HFFc6 (cell line): ENCODE data around the gene MEGF8. TPM values are rescaled to one million over a fixed set of nuclear protein-coding genes. Genes with fewer than 3 reads are reported as not detected.

Experiments
- DNase-seq: peaks from one replicate; pipeline ENCODE4 v3.0.0-alpha.2; 2018
- H3K27ac Mint-ChIP-seq: 2 replicates; pipeline ENCODE4 v1.8.0; 2020; ENCODE audit warnings: mild to moderate bottlenecking, mixed read lengths
- H3K27me3 Mint-ChIP-seq: 2 replicates; pipeline ENCODE4 v1.8.0; 2021; ENCODE audit warnings: mild to moderate bottlenecking, moderate library complexity, mixed read lengths; ENCODE audit not compliant: insufficient read depth
- H3K36me3 Mint-ChIP-seq: 2 replicates; pipeline ENCODE4 v1.8.0; 2021; ENCODE audit warnings: low read depth, mixed read lengths
- H3K4me1 Mint-ChIP-seq: 2 replicates; pipeline ENCODE4 v1.8.0; 2020; ENCODE audit warnings: low read depth, mixed read lengths
- H3K4me3 Mint-ChIP-seq: 2 replicates; pipeline ENCODE4 v1.8.0; 2020; ENCODE audit warnings: mild to moderate bottlenecking, moderate library complexity, mixed read lengths
- H3K9me3 Mint-ChIP-seq: 2 replicates; pipeline ENCODE4 v1.8.0; 2020; ENCODE audit warnings: mild to moderate bottlenecking, mixed read lengths
- CTCF ChIP-seq: fragments of 200-600 bp; sonication (generic); IDR thresholded peaks from 2 replicates; pipeline ENCODE4 v1.5.0; 2021; ENCODE audit warnings: antibody characterized with exemption, mild to moderate bottlenecking
- total RNA-seq, 6 experiments: library from RNA; stranded (reverse); fragmentation: NEBNext Ultra II Directional; extraction: Animal tissue kit (Norgen Biotek cat#: 25700); gene quantifications; 2 replicates in 1 of 6; 3 replicates in 5 of 6; pipeline ENCODE4 v1.2.3, GENCODE V29; 2021

Gene MEGF8
- total RNA-seq, 6 experiments from 2014 or later = 17.7 to 23.6 (median 18.8) TPM

- H3K27ac Mint-ChIP-seq = peak overlapping the region; percentile 91
- H3K27me3 Mint-ChIP-seq = peaks cover 8% of the 10 kb centered on the region
- peaks cover 46% of the 10 kb centered on the region for H3K4me1 Mint-ChIP-seq
These were observed 43.3 kb upstream of the MEGF8 start for GRCh38 chr19:42281827-42282762.

GRCh38 chr19:42282819-42283187 lies 42.6 kb upstream of the MEGF8 start:
- Mint-ChIP-seq H3K4me1 (peaks cover 40% of the 10 kb centered on the region), H3K9me3 (no peaks in the 10 kb centered on the region), H3K27ac (peak overlapping the region; percentile 91), H3K36me3 (peaks cover 6% of the 10 kb centered on the region; the same call in 1 of the 2 replicates), H3K27me3 (peaks cover 5% of the 10 kb centered on the region), H3K4me3 (no peak overlapping the region)
- no peak for DNase-seq
- TF ChIP-seq CTCF = no peak

More at GRCh38 chr19:42281827-42282762, 43.3 kb upstream of the MEGF8 start:
- DNase-seq = no peak
- Mint-ChIP-seq H3K36me3 (peaks cover 6% of the 10 kb centered on the region; the same call in 1 of the 2 replicates), H3K4me3 (peak overlapping the region; percentile 78), H3K9me3 (no peaks in the 10 kb centered on the region)
- no peak for TF ChIP-seq CTCF

- Mint-ChIP-seq H3K4me1 (peaks cover 34% of the 10 kb centered on the region), H3K27me3 (peaks cover 5% of the 10 kb centered on the region), H3K9me3 (no peaks in the 10 kb centered on the region), H3K27ac (no peak overlapping the region), H3K4me3 (no peak overlapping the region), H3K36me3 (peaks cover 3% of the 10 kb centered on the region; the same call in 1 of the 2 replicates)
- TF ChIP-seq CTCF = no peak
- DNase-seq = peak; percentile 88
These were observed 42.0 kb upstream of the MEGF8 start for GRCh38 chr19:42283188-42284065.

GRCh38 chr19:42284066-42284501 lies 41.4 kb upstream of the MEGF8 start:
- TF ChIP-seq CTCF = no peak
- H3K27me3 Mint-ChIP-seq = peaks cover 5% of the 10 kb centered on the region
- H3K4me3 Mint-ChIP-seq = no peak overlapping the region
- peaks cover 27% of the 10 kb centered on the region for H3K4me1 Mint-ChIP-seq
- DNase-seq = peak; percentile 59
- no peaks in the 10 kb centered on the region for H3K9me3 Mint-ChIP-seq
- H3K27ac Mint-ChIP-seq = no peak overlapping the region
- H3K36me3 Mint-ChIP-seq = no peaks in the 10 kb centered on the region

GRCh38 chr19:42284591-42285341 lies 40.7 kb upstream of the MEGF8 start:
- Mint-ChIP-seq H3K27ac (peak overlapping the region; percentile 68), H3K27me3 (peaks cover 3% of the 10 kb centered on the region), H3K4me3 (peak overlapping the region; percentile 87), H3K9me3 (no peaks in the 10 kb centered on the region), H3K4me1 (peaks cover 21% of the 10 kb centered on the region), H3K36me3 (no peaks in the 10 kb centered on the region)
- TF ChIP-seq CTCF = no peak
- no peak for DNase-seq
